ENCODE results near the gene CRYGC. TPM values are rescaled to one million over a fixed set of nuclear protein-coding genes. Genes with fewer than 3 reads are reported as not detected.

CRYGC gene
- total RNA-seq, 3 donors from 2014 or later, result not detected

- no peaks in the 10 kb centered on the region for H3K4me1 ChIP-seq (ENCODE audit: low read depth)
- no peak for ATAC-seq
- H3K4me3 ChIP-seq, result no peak overlapping the region
- TF ChIP-seq CTCF (IDR thresholded peaks at IDR 0.05), result no peak
- intact Hi-C loops (cut with DNase I, micrococcal nuclease), result no loop called here
- no peaks in the 10 kb centered on the region for H3K9me3 ChIP-seq
- H3K36me3 ChIP-seq (ENCODE audit: low read depth), result no peaks in the 10 kb centered on the region
- no peak for DNase-seq
Observed at GRCh38 chr2:208097313-208097712, 32.3 kb downstream of the CRYGC start.

GRCh38 chr2:208096080-208096479 lies 33.5 kb downstream of the CRYGC start:
- DNase-seq (no peak), ATAC-seq (no peak)
- Histone ChIP-seq H3K9me3 (no peaks in the 10 kb centered on the region), H3K4me3 (no peak overlapping the region), H3K4me1 (ENCODE audit: low read depth) (no peaks in the 10 kb centered on the region), H3K36me3 (ENCODE audit: low read depth) (no peaks in the 10 kb centered on the region)
- intact Hi-C loops (cut with DNase I, micrococcal nuclease), result no loop called here
- no peak for TF ChIP-seq CTCF (IDR thresholded peaks at IDR 0.05)

- no peak for DNase-seq
- intact Hi-C loops (cut with DNase I, micrococcal nuclease), result no loop called here
Observed at GRCh38 chr2:208093128-208093527, 36.5 kb downstream of the CRYGC start.

GRCh38 chr2:208092093-208092832 lies 37.4 kb downstream of the CRYGC start:
- no peak for DNase-seq
- Histone ChIP-seq H3K9me3 (no peaks in the 10 kb centered on the region), H3K4me1 (ENCODE audit: low read depth) (no peaks in the 10 kb centered on the region), H3K4me3 (no peak overlapping the region), H3K36me3 (ENCODE audit: low read depth) (no peaks in the 10 kb centered on the region)
- TF ChIP-seq CTCF (IDR thresholded peaks at IDR 0.05), result no peak
- ATAC-seq, result no peak
- intact Hi-C loops (cut with DNase I, micrococcal nuclease), result no loop called here

More at GRCh38 chr2:208093128-208093527, 36.5 kb downstream of the CRYGC start:
- no peak for ATAC-seq
- Histone ChIP-seq H3K4me3 (no peak overlapping the region), H3K4me1 (ENCODE audit: low read depth) (no peaks in the 10 kb centered on the region), H3K36me3 (ENCODE audit: low read depth) (no peaks in the 10 kb centered on the region), H3K9me3 (no peaks in the 10 kb centered on the region)
- no peak for TF ChIP-seq CTCF (IDR thresholded peaks at IDR 0.05)

- intact Hi-C loops (cut with DNase I, micrococcal nuclease), result no loop called here
- TF ChIP-seq CTCF (IDR thresholded peaks at IDR 0.05), result no peak
- ATAC-seq (no peak), DNase-seq (no peak)
- Histone ChIP-seq H3K36me3 (ENCODE audit: low read depth) (no peaks in the 10 kb centered on the region), H3K4me1 (ENCODE audit: low read depth) (no peaks in the 10 kb centered on the region), H3K9me3 (no peaks in the 10 kb centered on the region), H3K4me3 (no peak overlapping the region)
Observed at GRCh38 chr2:208090420-208090819, 39.2 kb downstream of the CRYGC start.
